ENCODE measurements around the gene FKBP5. TPM values are rescaled to one million over a fixed set of nuclear protein-coding genes. Genes with fewer than 3 reads are reported as not detected.

Gene FKBP5
- total and polyA plus RNA-seq, 9 of the 15 experiments (the other 6 are each of a cell fraction or from before 2014, with no cell fraction given): 32.7 to 151 (median 75.0) TPM

DNA sequence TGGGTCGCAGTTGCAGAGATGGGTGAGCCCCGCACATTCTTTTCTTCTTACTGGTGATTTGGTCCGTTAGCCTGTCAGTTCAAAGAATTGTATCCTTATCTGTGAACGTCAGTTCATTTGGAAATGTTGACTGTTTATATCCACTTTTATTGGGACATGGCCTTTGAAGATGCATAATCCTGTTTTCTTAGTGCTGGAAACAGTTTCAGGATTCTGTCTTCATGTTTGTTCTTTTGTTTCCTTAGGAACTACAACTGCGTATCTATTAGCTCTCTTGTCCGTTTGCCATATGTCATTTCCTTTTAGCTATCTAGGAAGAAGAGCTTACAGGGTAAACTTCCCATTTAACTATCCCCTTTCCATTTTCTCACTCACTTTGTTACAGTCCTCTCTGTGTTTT, 141.0 kb downstream of the FKBP5 start:
- Histone ChIP-seq H3K79me2 (ENCODE audit: control insufficient read depth, insufficient read depth, low read length) (no peaks in the 10 kb centered on the region), H3K27me3 (ENCODE audit: control insufficient read depth in 2 of 2, insufficient read depth in 2 of 2, low read length in 2 of 2) (peaks cover 9 to 24% of the 10 kb centered on the region in 2 experiments; a peak in 4 of 5 replicates), H2AFZ (ENCODE audit: low read depth, low read length) (peak overlapping the region; percentile 5; the same call in 1 of the 2 replicates), H3K9me1 (ENCODE audit: control insufficient read depth, insufficient read depth, low read length) (no peaks in the 10 kb centered on the region), H3K4me1 (replicated peaks in 1 of 2; ENCODE audit: control insufficient read depth in 2 of 2, insufficient read depth in 2 of 2, low read length in 2 of 2) (no peaks in the 10 kb centered on the region), H3K4me2 (ENCODE audit: insufficient read depth, low read length) (no peak overlapping the region), H3K9ac (ENCODE audit: insufficient read depth in 1 of 2, low read depth in 2 of 2, low read length in 2 of 2) (no peak overlapping the region), H3K36me3 (ENCODE audit: control insufficient read depth, insufficient read depth, low read length) (no peaks in the 10 kb centered on the region), H3K9me3 (replicated peaks; ENCODE audit: control insufficient read depth, insufficient read depth, low read depth, low read length) (peaks cover 6% of the 10 kb centered on the region), H4K20me1 (replicated peaks; ENCODE audit: control insufficient read depth, insufficient read depth, low read length) (no peaks in the 10 kb centered on the region), H3K27ac (ENCODE audit: extremely low read depth, low read depth, low read length) (no peak overlapping the region), H3K4me3 (no peak overlapping the region)
- 2% methylated on average over 6 of the region's 6 CpGs for WGBS (ENCODE audit: insufficient coverage, low coverage, missing lambda C conversion rate)
- no TSS peak for BruUV-seq (replicated peaks)
- POLR2A ChIA-PET: interaction anchor here (0.6 kb wide), 1 partner anchor 154 kb away, joined by 3 read pairs; no protein-coding TSS in a partner anchor
- CTCF ChIA-PET (ENCODE audit: low intra/inter-chr PET ratio): no interaction called here
- ATAC-seq (no peak), FAIRE-seq (no peak), DNase-seq (ENCODE audit: extremely low read depth in 1 of 4, low spot score in 3 of 4) (no peak)
- intact Hi-C loops (cut with micrococcal nuclease): no loop called here
- in situ Hi-C loops (cut with MboI): no loop called here
- TF ChIP-seq MEF2A (IDR thresholded peaks at IDR 0.05; ENCODE audit: control insufficient read depth, low read depth, low read length) (no peak), ZNF253 (CRISPR knock-in tag; conservative IDR thresholded peaks at IDR 0.05) (no peak), CTBP1 (IDR thresholded peaks at IDR 0.05; ENCODE audit: borderline replicate concordance) (no peak), OTX1 (CRISPR knock-in tag; IDR thresholded peaks at IDR 0.05) (no peak), HNRNPH1 (optimal IDR thresholded peaks at IDR 0.05; ENCODE audit: low read depth, low read length) (no peak), HNRNPK (IDR thresholded peaks at IDR 0.05; ENCODE audit: low read depth, low read length, poor library complexity, severe bottlenecking) (no peak), SREBF1 (IDR thresholded peaks at IDR 0.05; ENCODE audit: borderline replicate concordance, low read depth, low read length) (no peak), MBD2 (IDR thresholded peaks at IDR 0.05; ENCODE audit: borderline replicate concordance, low read depth) (no peak), TCF3 (CRISPR knock-in tag; IDR thresholded peaks at IDR 0.05) (no peak), NR1H2 (CRISPR knock-in tag; IDR thresholded peaks at IDR 0.05) (no peak), TEAD2 (tag; IDR thresholded peaks at IDR 0.05) (no peak), ETS2 (tag; IDR thresholded peaks at IDR 0.05; ENCODE audit: borderline replicate concordance, poor library complexity, severe bottlenecking) (no peak), MXI1 (IDR thresholded peaks at IDR 0.05; ENCODE audit: low read depth, low read length) (no peak), ZNF239 (CRISPR knock-in tag; IDR thresholded peaks at IDR 0.05) (no peak)
- TF ChIP-seq, protein P1, sequence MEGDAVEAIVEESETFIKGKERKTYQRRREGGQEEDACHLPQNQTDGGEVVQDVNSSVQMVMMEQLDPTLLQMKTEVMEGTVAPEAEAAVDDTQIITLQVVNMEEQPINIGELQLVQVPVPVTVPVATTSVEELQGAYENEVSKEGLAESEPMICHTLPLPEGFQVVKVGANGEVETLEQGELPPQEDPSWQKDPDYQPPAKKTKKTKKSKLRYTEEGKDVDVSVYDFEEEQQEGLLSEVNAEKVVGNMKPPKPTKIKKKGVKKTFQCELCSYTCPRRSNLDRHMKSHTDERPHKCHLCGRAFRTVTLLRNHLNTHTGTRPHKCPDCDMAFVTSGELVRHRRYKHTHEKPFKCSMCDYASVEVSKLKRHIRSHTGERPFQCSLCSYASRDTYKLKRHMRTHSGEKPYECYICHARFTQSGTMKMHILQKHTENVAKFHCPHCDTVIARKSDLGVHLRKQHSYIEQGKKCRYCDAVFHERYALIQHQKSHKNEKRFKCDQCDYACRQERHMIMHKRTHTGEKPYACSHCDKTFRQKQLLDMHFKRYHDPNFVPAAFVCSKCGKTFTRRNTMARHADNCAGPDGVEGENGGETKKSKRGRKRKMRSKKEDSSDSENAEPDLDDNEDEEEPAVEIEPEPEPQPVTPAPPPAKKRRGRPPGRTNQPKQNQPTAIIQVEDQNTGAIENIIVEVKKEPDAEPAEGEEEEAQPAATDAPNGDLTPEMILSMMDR (IDR thresholded peaks at IDR 0.05 in 2 of 3, conservative IDR thresholded peaks at IDR 0.05 in 1 of 3; ENCODE audit: insufficient read depth in 2 of 3, low read depth in 1 of 3, low read length in 3 of 3): no peak
- TF ChIP-seq, protein P2, sequence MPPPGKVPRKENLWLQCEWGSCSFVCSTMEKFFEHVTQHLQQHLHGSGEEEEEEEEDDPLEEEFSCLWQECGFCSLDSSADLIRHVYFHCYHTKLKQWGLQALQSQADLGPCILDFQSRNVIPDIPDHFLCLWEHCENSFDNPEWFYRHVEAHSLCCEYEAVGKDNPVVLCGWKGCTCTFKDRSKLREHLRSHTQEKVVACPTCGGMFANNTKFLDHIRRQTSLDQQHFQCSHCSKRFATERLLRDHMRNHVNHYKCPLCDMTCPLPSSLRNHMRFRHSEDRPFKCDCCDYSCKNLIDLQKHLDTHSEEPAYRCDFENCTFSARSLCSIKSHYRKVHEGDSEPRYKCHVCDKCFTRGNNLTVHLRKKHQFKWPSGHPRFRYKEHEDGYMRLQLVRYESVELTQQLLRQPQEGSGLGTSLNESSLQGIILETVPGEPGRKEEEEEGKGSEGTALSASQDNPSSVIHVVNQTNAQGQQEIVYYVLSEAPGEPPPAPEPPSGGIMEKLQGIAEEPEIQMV (tag; conservative IDR thresholded peaks at IDR 0.05; ENCODE audit: low read depth): no peak
- TF ChIP-seq, protein P3, sequence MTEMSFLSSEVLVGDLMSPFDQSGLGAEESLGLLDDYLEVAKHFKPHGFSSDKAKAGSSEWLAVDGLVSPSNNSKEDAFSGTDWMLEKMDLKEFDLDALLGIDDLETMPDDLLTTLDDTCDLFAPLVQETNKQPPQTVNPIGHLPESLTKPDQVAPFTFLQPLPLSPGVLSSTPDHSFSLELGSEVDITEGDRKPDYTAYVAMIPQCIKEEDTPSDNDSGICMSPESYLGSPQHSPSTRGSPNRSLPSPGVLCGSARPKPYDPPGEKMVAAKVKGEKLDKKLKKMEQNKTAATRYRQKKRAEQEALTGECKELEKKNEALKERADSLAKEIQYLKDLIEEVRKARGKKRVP (CRISPR knock-in tag; IDR thresholded peaks at IDR 0.05): no peak
- TF ChIP-seq, protein P4, sequence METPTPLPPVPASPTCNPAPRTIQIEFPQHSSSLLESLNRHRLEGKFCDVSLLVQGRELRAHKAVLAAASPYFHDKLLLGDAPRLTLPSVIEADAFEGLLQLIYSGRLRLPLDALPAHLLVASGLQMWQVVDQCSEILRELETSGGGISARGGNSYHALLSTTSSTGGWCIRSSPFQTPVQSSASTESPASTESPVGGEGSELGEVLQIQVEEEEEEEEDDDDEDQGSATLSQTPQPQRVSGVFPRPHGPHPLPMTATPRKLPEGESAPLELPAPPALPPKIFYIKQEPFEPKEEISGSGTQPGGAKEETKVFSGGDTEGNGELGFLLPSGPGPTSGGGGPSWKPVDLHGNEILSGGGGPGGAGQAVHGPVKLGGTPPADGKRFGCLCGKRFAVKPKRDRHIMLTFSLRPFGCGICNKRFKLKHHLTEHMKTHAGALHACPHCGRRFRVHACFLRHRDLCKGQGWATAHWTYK (CRISPR knock-in tag; IDR thresholded peaks at IDR 0.05): no peak
